ENCODE data around the gene RABGAP1L. TPM values are rescaled to one million over a fixed set of nuclear protein-coding genes. Genes with fewer than 3 reads are reported as not detected.

RABGAP1L gene
- total RNA-seq, 1 donor from 2014 or later: 44.1 TPM

- Mint-ChIP-seq H3K27ac (ENCODE audit: unreplicated experiment) (no peak overlapping the region), H3K4me3 (ENCODE audit: unreplicated experiment) (no peak overlapping the region), H3K27me3 (ENCODE audit: unreplicated experiment) (no peaks in the 10 kb centered on the region), H3K9me3 (ENCODE audit: unreplicated experiment) (no peaks in the 10 kb centered on the region), H3K36me3 (ENCODE audit: unreplicated experiment) (no peaks in the 10 kb centered on the region), H3K4me1 (ENCODE audit: low read depth, unreplicated experiment) (no peaks in the 10 kb centered on the region)
- TF ChIP-seq CTCF (IDR thresholded peaks at IDR 0.05; ENCODE audit: partially characterized antibody, unreplicated experiment): no peak
- DNase-seq: no peak
These were observed 130.5 kb downstream of the RABGAP1L start for GRCh38 chr1:174289644-174290310.

GRCh38 chr1:174291059-174291458 lies 131.7 kb downstream of the RABGAP1L start:
- no peak for DNase-seq
- Mint-ChIP-seq H3K27ac (ENCODE audit: unreplicated experiment) (no peak overlapping the region), H3K4me3 (ENCODE audit: unreplicated experiment) (no peak overlapping the region), H3K27me3 (ENCODE audit: unreplicated experiment) (no peaks in the 10 kb centered on the region), H3K9me3 (ENCODE audit: unreplicated experiment) (no peaks in the 10 kb centered on the region), H3K36me3 (ENCODE audit: unreplicated experiment) (no peaks in the 10 kb centered on the region), H3K4me1 (ENCODE audit: low read depth, unreplicated experiment) (no peaks in the 10 kb centered on the region)
- no peak for TF ChIP-seq CTCF (IDR thresholded peaks at IDR 0.05; ENCODE audit: partially characterized antibody, unreplicated experiment)

- Mint-ChIP-seq H3K27me3 (ENCODE audit: unreplicated experiment) (no peaks in the 10 kb centered on the region), H3K36me3 (ENCODE audit: unreplicated experiment) (no peaks in the 10 kb centered on the region), H3K27ac (ENCODE audit: unreplicated experiment) (no peak overlapping the region), H3K4me1 (ENCODE audit: low read depth, unreplicated experiment) (no peaks in the 10 kb centered on the region), H3K4me3 (ENCODE audit: unreplicated experiment) (no peak overlapping the region), H3K9me3 (ENCODE audit: unreplicated experiment) (no peaks in the 10 kb centered on the region)
- DNase-seq: no peak
- TF ChIP-seq CTCF (IDR thresholded peaks at IDR 0.05; ENCODE audit: partially characterized antibody, unreplicated experiment): no peak
These were observed 137.0 kb downstream of the RABGAP1L start for GRCh38 chr1:174296309-174296708.

- Mint-ChIP-seq H3K36me3 (ENCODE audit: unreplicated experiment) (no peaks in the 10 kb centered on the region), H3K4me3 (ENCODE audit: unreplicated experiment) (no peak overlapping the region), H3K4me1 (ENCODE audit: low read depth, unreplicated experiment) (no peaks in the 10 kb centered on the region), H3K27me3 (ENCODE audit: unreplicated experiment) (no peaks in the 10 kb centered on the region), H3K27ac (ENCODE audit: unreplicated experiment) (no peak overlapping the region), H3K9me3 (ENCODE audit: unreplicated experiment) (no peaks in the 10 kb centered on the region)
- TF ChIP-seq CTCF (IDR thresholded peaks at IDR 0.05; ENCODE audit: partially characterized antibody, unreplicated experiment): no peak
- no peak for DNase-seq
These were observed 138.0 kb downstream of the RABGAP1L start for GRCh38 chr1:174297351-174297750.

- Mint-ChIP-seq H3K27me3 (ENCODE audit: unreplicated experiment) (no peaks in the 10 kb centered on the region), H3K27ac (ENCODE audit: unreplicated experiment) (no peak overlapping the region), H3K9me3 (ENCODE audit: unreplicated experiment) (no peaks in the 10 kb centered on the region), H3K36me3 (ENCODE audit: unreplicated experiment) (no peaks in the 10 kb centered on the region), H3K4me1 (ENCODE audit: low read depth, unreplicated experiment) (no peaks in the 10 kb centered on the region), H3K4me3 (ENCODE audit: unreplicated experiment) (no peak overlapping the region)
- no peak for DNase-seq
- no peak for TF ChIP-seq CTCF (IDR thresholded peaks at IDR 0.05; ENCODE audit: partially characterized antibody, unreplicated experiment)
These were observed 142.2 kb downstream of the RABGAP1L start for GRCh38 chr1:174301295-174302077.

Measured in glutamatergic neuron (in vitro differentiated cells).